Type B pancreatic cell (in vitro differentiated cells): ENCODE data around the gene LRRC8D. TPM values are rescaled to one million over a fixed set of nuclear protein-coding genes. Genes with fewer than 3 reads are reported as not detected.
A peak's percentile ranks its signal among the peaks of the same experiment; 100 is the strongest.
"Not testable (repeated sequence)": the region's sequence is repeated elsewhere in the genome, so short reads cannot be mapped to it uniquely, and the experiment has no call there.

Experiments
- DNase-seq: peaks from one replicate; pipeline ENCODE4 v3.0.0; 2021; ENCODE audit warnings: mixed read lengths; ENCODE audit not compliant: unreplicated experiment; ENCODE audit errors: extremely low spot score
- H3K27ac Mint-ChIP-seq: 2 replicates; pipeline ENCODE4 v1.8.0; 2021; ENCODE audit warnings: mild to moderate bottlenecking, mixed read lengths
- H3K27me3 Mint-ChIP-seq: 2 replicates; pipeline ENCODE4 v1.8.0; 2021; ENCODE audit warnings: mixed read lengths
- H3K36me3 Mint-ChIP-seq: 2 replicates; pipeline ENCODE4 v1.8.0; 2021; ENCODE audit warnings: mixed read lengths
- H3K4me1 Mint-ChIP-seq: one replicate; pipeline ENCODE4 v1.8.0; 2021; ENCODE audit warnings: mixed read lengths; ENCODE audit not compliant: unreplicated experiment
- H3K4me3 Mint-ChIP-seq: 2 replicates; pipeline ENCODE4 v1.8.0; 2021; ENCODE audit warnings: mild to moderate bottlenecking, mixed read lengths
- H3K9me3 Mint-ChIP-seq: 2 replicates; pipeline ENCODE4 v1.8.0; 2021; ENCODE audit warnings: mixed read lengths
- CTCF ChIP-seq: fragments of 200-600 bp; sonication (generic); conservative IDR thresholded peaks from 2 replicates; pipeline ENCODE4 v1.5.0; 2021; ENCODE audit warnings: antibody characterized with exemption, mild to moderate bottlenecking
- total RNA-seq: library from RNA; stranded (reverse); gene quantifications from 2 replicates; pipeline ENCODE4 v1.2.1, GENCODE V29; 2021; ENCODE audit warnings: low replicate concordance

The LRRC8D gene
- total RNA-seq, 1 donor from 2014 or later, result 31.1 TPM

- Mint-ChIP-seq H3K36me3 (peaks cover 11% of the 10 kb centered on the region), H3K4me3 (no peak overlapping the region), H3K27ac (peak overlapping the region; percentile 3), H3K27me3 (no peaks in the 10 kb centered on the region), H3K4me1 (peaks cover 16% of the 10 kb centered on the region), H3K9me3 (peaks cover 1% of the 10 kb centered on the region)
- no peak for TF ChIP-seq CTCF
- no peak for DNase-seq
Measured at GRCh38 chr1:89918127-89918793, 97.4 kb downstream of the LRRC8D start.

- H3K36me3 Mint-ChIP-seq, result peaks cover 17% of the 10 kb centered on the region
Measured at GRCh38 chr1:89918794-89919155, 97.9 kb downstream of the LRRC8D start.

GRCh38 chr1:89919174-89919573 is 98.3 kb downstream of the LRRC8D start:
- no peak for DNase-seq
- Mint-ChIP-seq H3K27me3 (no peaks in the 10 kb centered on the region), H3K9me3 (peaks cover 6% of the 10 kb centered on the region), H3K4me3 (no peak overlapping the region), H3K4me1 (peaks cover 16% of the 10 kb centered on the region), H3K27ac (peak overlapping the region; percentile 3), H3K36me3 (peaks cover 21% of the 10 kb centered on the region)
- no peak for TF ChIP-seq CTCF

More at GRCh38 chr1:89918794-89919155, 97.9 kb downstream of the LRRC8D start:
- peaks cover 16% of the 10 kb centered on the region for H3K4me1 Mint-ChIP-seq
- no peaks in the 10 kb centered on the region for H3K27me3 Mint-ChIP-seq
- peak overlapping the region; percentile 3 for H3K27ac Mint-ChIP-seq
- H3K9me3 Mint-ChIP-seq, result peaks cover 6% of the 10 kb centered on the region
- no peak overlapping the region for H3K4me3 Mint-ChIP-seq
- TF ChIP-seq CTCF, result no peak
- no peak for DNase-seq

GRCh38 chr1:89922911-89923310 is 102.1 kb downstream of the LRRC8D start:
- H3K27ac Mint-ChIP-seq, result no peak overlapping the region
- peaks cover 24% of the 10 kb centered on the region for H3K36me3 Mint-ChIP-seq
- peaks cover 6% of the 10 kb centered on the region for H3K9me3 Mint-ChIP-seq
- H3K4me3 Mint-ChIP-seq, result no peak overlapping the region
- DNase-seq, result no peak
- TF ChIP-seq CTCF, result no peak
- H3K4me1 Mint-ChIP-seq, result peaks cover 11% of the 10 kb centered on the region
- no peaks in the 10 kb centered on the region for H3K27me3 Mint-ChIP-seq

- Mint-ChIP-seq H3K4me1 (peaks cover 9% of the 10 kb centered on the region), H3K9me3 (peaks cover 6% of the 10 kb centered on the region), H3K4me3 (no peak overlapping the region), H3K27me3 (no peaks in the 10 kb centered on the region), H3K36me3 (peaks cover 22% of the 10 kb centered on the region), H3K27ac (no peak overlapping the region)
- no peak for TF ChIP-seq CTCF
- DNase-seq, result no peak
Measured at GRCh38 chr1:89923517-89923916, 102.7 kb downstream of the LRRC8D start.

- H3K36me3 Mint-ChIP-seq, result peaks cover 21% of the 10 kb centered on the region
- H3K4me1 Mint-ChIP-seq, H3K27ac Mint-ChIP-seq, H3K27me3 Mint-ChIP-seq, H3K9me3 Mint-ChIP-seq, H3K4me3 Mint-ChIP-seq, DNase-seq: not testable (repeated sequence)
Measured at GRCh38 chr1:89924075-89924474, 103.2 kb downstream of the LRRC8D start.
